K562 (cell line): ENCODE measurements around the gene ZFAND3. TPM values are rescaled to one million over a fixed set of nuclear protein-coding genes. Genes with fewer than 3 reads are reported as not detected.

ENCODE experiments used
- ATAC-seq: fragments of 200-7000 bp; cut with Tn5 transposase; 3 replicates; pipeline ENCODE4 v1.9.1; 2020; ENCODE audit warnings: moderate library complexity
- BruUV-seq: library from RNA; stranded (reverse); fragments of 400-500 nt; replicated peaks from 2 replicates; lab custom pipeline; 2021; lab: Mats Ljungman, UMichigan
- CTCF ChIA-PET: fragments of 300-600 bp; formaldehyde crosslinking; extraction: SDS; loops from one replicate; lab custom pipeline; 2021; ENCODE audit warnings: low intra/inter-chr PET ratio; lab: Yijun Ruan, JAX
- POLR2A ChIA-PET: fragments of 300-600, 350-650 bp; sonication (Branson Sonifier 250); formaldehyde crosslinking; extraction: SDS; loops from one replicate; lab custom pipeline; 2021; ENCODE audit warnings: antibody characterized with exemption, inconsistent platforms; lab: Yijun Ruan, JAX
- DNase-seq, 4 experiments: peaks; one replicate each; pipeline versions ENCODE4 v3.0.0 to v3.0.0-alpha.2; 2011 to 2018; ENCODE audit warnings: low spot score in 3 of 4, mixed read lengths in 3 of 4; ENCODE audit errors: extremely low read depth in 1 of 4
- FAIRE-seq: peaks from 2 replicates; lab custom pipeline; 2011; peaks lifted over from hg19 to GRCh38; lab: Jason Lieb, UNC
- H2AFZ ChIP-seq: 2 replicates; pipeline ENCODE4 v1.6.0; 2011; ENCODE audit warnings: low read depth, low read length, control low read depth, inconsistent platforms
- H3K27ac ChIP-seq: fragments of 200-600 bp; 3 replicates; pipeline ENCODE4 v1.8.0; 2011; ENCODE audit warnings: low read depth, mild to moderate bottlenecking, control low read depth, inconsistent platforms, low read length, moderate library complexity, mixed read lengths; ENCODE audit errors: extremely low read depth
- H3K27me3 ChIP-seq, 2 experiments: fragments of 300-600 bp in 1 of 2; 2 replicates in 1 of 2; 3 replicates in 1 of 2; pipeline versions ENCODE4 v1.6.0 to v1.8.0; 2011; ENCODE audit warnings: inconsistent platforms in 2 of 2, low read length in 2 of 2, mild to moderate bottlenecking in 1 of 2, mixed read lengths in 1 of 2, moderate library complexity in 1 of 2; ENCODE audit not compliant: control insufficient read depth in 2 of 2, insufficient read depth in 2 of 2
- H3K36me3 ChIP-seq: fragments of 300-600 bp; 3 replicates; pipeline ENCODE4 v1.8.0; 2011; ENCODE audit warnings: mild to moderate bottlenecking, low read length, inconsistent platforms; ENCODE audit not compliant: control insufficient read depth, insufficient read depth
- H3K4me1 ChIP-seq, 2 experiments: fragments of 200-600 bp in 1 of 2; replicated peaks in 1 of 2; 2 replicates in 1 of 2; 3 replicates in 1 of 2; pipeline versions ENCODE4 v1.5.1 to v1.8.0; 2011; ENCODE audit warnings: inconsistent platforms in 2 of 2, low read length in 2 of 2, mild to moderate bottlenecking in 1 of 2, mixed read lengths in 1 of 2, moderate library complexity in 1 of 2; ENCODE audit not compliant: control insufficient read depth in 2 of 2, insufficient read depth in 2 of 2
- H3K4me2 ChIP-seq: 2 replicates; pipeline ENCODE4 v1.6.1; 2011; ENCODE audit warnings: low read length, control low read depth, inconsistent platforms, mixed read lengths; ENCODE audit not compliant: insufficient read depth
- H3K4me3 ChIP-seq: fragments of 200-600 bp; sonication (generic), shearing (Covaris generic); 2 replicates; pipeline ENCODE4 v1.5.1; 2016; ENCODE audit warnings: control low read depth, inconsistent platforms
- H3K79me2 ChIP-seq: fragments of 200-600 bp; 3 replicates; pipeline ENCODE4 v1.8.0; 2011; ENCODE audit warnings: low read length, inconsistent platforms; ENCODE audit not compliant: control insufficient read depth, insufficient read depth
- H3K9ac ChIP-seq, 2 experiments: 2 replicates each; pipeline versions ENCODE4 v1.6.0 to v1.6.1; 2011; ENCODE audit warnings: low read depth in 2 of 2, low read length in 2 of 2, control low read depth in 1 of 2, inconsistent platforms in 1 of 2, mild to moderate bottlenecking in 1 of 2, mixed read lengths in 1 of 2; ENCODE audit not compliant: insufficient read depth in 1 of 2
- H3K9me1 ChIP-seq: one replicate; pipeline ENCODE4 v1.6.0; 2011; ENCODE audit warnings: inconsistent platforms, mild to moderate bottlenecking, low read length, moderate library complexity; ENCODE audit not compliant: control insufficient read depth, insufficient read depth
- H3K9me3 ChIP-seq: replicated peaks from 2 replicates; pipeline ENCODE4 v1.5.1; 2011; ENCODE audit warnings: low read depth, low read length, inconsistent platforms; ENCODE audit not compliant: control insufficient read depth, insufficient read depth
- H4K20me1 ChIP-seq: replicated peaks from 2 replicates; pipeline ENCODE4 v1.6.1; 2011; ENCODE audit warnings: low read length, inconsistent platforms, mixed read lengths; ENCODE audit not compliant: control insufficient read depth, insufficient read depth
- NFE2 ChIP-seq: IDR thresholded peaks from 2 replicates; pipeline ENCODE4 v1.6.1; 2014; ENCODE audit warnings: antibody characterized with exemption, low read depth
- SMARCC2 ChIP-seq: fragments of 450-650 bp; IDR thresholded peaks from 2 replicates; pipeline ENCODE4 v1.6.1; 2017; ENCODE audit warnings: antibody characterized with exemption, moderate library complexity, mild to moderate bottlenecking, low read depth
- THAP12 ChIP-seq: fragments of 250-450 bp; sonication (Bioruptor Pico); IDR thresholded peaks from 2 replicates; pipeline ENCODE4 v1.9.0; 2021; ENCODE audit warnings: mild to moderate bottlenecking, inconsistent platforms
- WGBS: fragments of 100-300 bp; shearing (Covaris generic); methylation state at CpG from one replicate; pipeline ENCODE4 v1.1.6; 2016; ENCODE audit warnings: low coverage, mixed read lengths; ENCODE audit not compliant: insufficient coverage; ENCODE audit errors: missing lambda C conversion rate; 5-methylcytosine and 5-hydroxymethylcytosine counted together
- in situ Hi-C: fragments of 300-500 bp; cut with MboI; formaldehyde crosslinking; loops from 4 replicates; pipeline ENCODE4 v1.15.0; 2018; ENCODE audit warnings: inconsistent platforms, mixed read lengths
- intact Hi-C: fragments of 100-400 bp; cut with micrococcal nuclease; formaldehyde crosslinking; loops from 2 replicates; pipeline ENCODE4 v1.14.2; 2022
- polyA plus RNA-seq, 8 experiments: library from polyadenylated mRNA; depleted of rRNA in 4 of 8; stranded (reverse) in 5 of 8; unstranded in 3 of 8; fragments of >200 nt; fragmentation: Nextera tagmentation in 2 of 8; fragmentation: Illumina TruSeq in 1 of 8; extraction: Ambion mirVana in 2 of 8; extraction: Trizol in 1 of 8; gene quantifications; 2 replicates each; pipeline versions ENCODE4 v1.2.1 to v1.2.3, GENCODE V29; 2011 to 2014; ENCODE audit warnings: inconsistent platforms in 1 of 8, missing spikeins in 1 of 8
- total RNA-seq, 7 experiments: library from RNA; depleted of rRNA in 6 of 7; stranded (reverse); fragments of >200 nt in 6 of 7; fragmentation: Illumina TruSeq in 2 of 7; extraction: Trizol in 2 of 7; gene quantifications; 2 replicates each; pipeline versions ENCODE4 v1.2.1 to v1.2.3, GENCODE V29; 2011 to 2021; ENCODE audit warnings: low replicate concordance in 1 of 7
- TF ChIP-seq, protein P1 (sequence below): IDR thresholded peaks from 3 replicates; pipeline ENCODE4 v1.6.1; 2011; ENCODE audit warnings: borderline replicate concordance, mild to moderate bottlenecking; ENCODE audit not compliant: insufficient read length, insufficient read depth
- TF ChIP-seq, protein P2 (sequence below): fragments of 450-650 bp; IDR thresholded peaks from 2 replicates; pipeline ENCODE4 v1.6.1; 2016

The ZFAND3 gene
- total and polyA plus RNA-seq, 9 of the 15 experiments (the other 6 are each of a cell fraction or from before 2014, with no cell fraction given) = 0.81 to 26.6 (median 11.8) TPM

DNA sequence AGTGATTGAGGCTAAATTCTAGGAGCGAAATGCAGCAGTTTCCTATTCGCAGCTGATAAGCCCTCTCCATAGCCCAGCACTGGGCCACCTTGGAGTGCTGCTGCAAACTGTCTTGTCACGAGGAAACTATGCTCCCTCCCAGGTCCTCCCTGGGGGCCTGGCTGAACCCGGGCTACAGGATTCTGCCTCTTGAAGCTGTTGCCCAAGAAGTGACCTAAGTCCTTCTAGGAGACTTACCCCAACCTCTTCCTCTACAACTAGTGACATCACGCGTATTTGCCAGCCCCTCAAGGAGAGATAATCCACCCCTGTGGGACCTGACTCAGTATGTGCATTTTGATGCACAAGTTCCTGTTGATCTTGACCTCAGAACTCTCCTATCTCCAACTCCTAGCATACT, 26.5 kb upstream of the ZFAND3 start:
- Histone ChIP-seq H3K4me3 (no peak overlapping the region), H3K79me2 (no peaks in the 10 kb centered on the region), H3K36me3 (no peaks in the 10 kb centered on the region), H3K27ac (no peak overlapping the region), H3K4me2 (no peak overlapping the region), H4K20me1 (0 out of 2 replicates have a peak, but pooled peaks cover 2% of the 10 kb centered on the region), H3K9ac (no peak overlapping the region), H2AFZ (no peak overlapping the region), H3K27me3 (peaks cover 3 to 7% of the 10 kb centered on the region in 2 experiments; a peak in 3 of 5 replicates), H3K9me1 (no peaks in the 10 kb centered on the region), H3K4me1 (peaks cover 9 to 10% of the 10 kb centered on the region in 2 experiments; a peak in 4 of 5 replicates), H3K9me3 (no peaks in the 10 kb centered on the region)
- ChIA-PET CTCF (no interaction called here), POLR2A (interaction anchor here (0.6 to 0.7 kb wide), 2 partner anchors 153 to 793 kb away, joined by 3 to 4 read pairs; no protein-coding TSS in a partner anchor)
- 14% methylated on average over 6 of the region's 6 CpGs for WGBS
- no TSS peak for BruUV-seq
- ATAC-seq (no peak), FAIRE-seq (no peak), DNase-seq (peak in 1 of 4 experiments; percentile 16)
- intact Hi-C loops (loop anchor here (5.0 kb wide), 1 partner anchor 81 kb away; no protein-coding TSS in a partner anchor), in situ Hi-C loops (loop anchor here (10.0 kb wide), 1 partner anchor 222 kb away; no protein-coding TSS in a partner anchor)
- 0 out of 2 replicates have a peak, but pooled peaks have one; percentile 1 for TF ChIP-seq NFE2
- TF ChIP-seq, protein P1, sequence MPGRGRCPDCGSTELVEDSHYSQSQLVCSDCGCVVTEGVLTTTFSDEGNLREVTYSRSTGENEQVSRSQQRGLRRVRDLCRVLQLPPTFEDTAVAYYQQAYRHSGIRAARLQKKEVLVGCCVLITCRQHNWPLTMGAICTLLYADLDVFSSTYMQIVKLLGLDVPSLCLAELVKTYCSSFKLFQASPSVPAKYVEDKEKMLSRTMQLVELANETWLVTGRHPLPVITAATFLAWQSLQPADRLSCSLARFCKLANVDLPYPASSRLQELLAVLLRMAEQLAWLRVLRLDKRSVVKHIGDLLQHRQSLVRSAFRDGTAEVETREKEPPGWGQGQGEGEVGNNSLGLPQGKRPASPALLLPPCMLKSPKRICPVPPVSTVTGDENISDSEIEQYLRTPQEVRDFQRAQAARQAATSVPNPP = no peak
- TF ChIP-seq THAP12 (CRISPR knock-in tag) = no peak
- TF ChIP-seq SMARCC2 = no peak
- TF ChIP-seq, protein P2, sequence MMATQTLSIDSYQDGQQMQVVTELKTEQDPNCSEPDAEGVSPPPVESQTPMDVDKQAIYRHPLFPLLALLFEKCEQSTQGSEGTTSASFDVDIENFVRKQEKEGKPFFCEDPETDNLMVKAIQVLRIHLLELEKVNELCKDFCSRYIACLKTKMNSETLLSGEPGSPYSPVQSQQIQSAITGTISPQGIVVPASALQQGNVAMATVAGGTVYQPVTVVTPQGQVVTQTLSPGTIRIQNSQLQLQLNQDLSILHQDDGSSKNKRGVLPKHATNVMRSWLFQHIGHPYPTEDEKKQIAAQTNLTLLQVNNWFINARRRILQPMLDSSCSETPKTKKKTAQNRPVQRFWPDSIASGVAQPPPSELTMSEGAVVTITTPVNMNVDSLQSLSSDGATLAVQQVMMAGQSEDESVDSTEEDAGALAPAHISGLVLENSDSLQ = no peak
- TF ChIP-seq, all 486 proteins: peak for 1
